VCaP (cell line): Measurements from ENCODE around the gene XYLT1.

Source experiments
- H3K27ac ChIP-seq: fragments of 450-650 bp; 2 replicates; pipeline ENCODE4 v1.5.1; 2017
- CTCF ChIP-seq: fragments of 450-650 bp; conservative IDR thresholded peaks from 2 replicates; pipeline ENCODE4 v1.5.1; 2017; ENCODE audit warnings: mild to moderate bottlenecking, moderate library complexity

The XYLT1 gene

GRCh38 chr16:17080105-17080504, 390.7 kb downstream of the XYLT1 start:
- no peak overlapping the region for H3K27ac ChIP-seq
- TF ChIP-seq CTCF: no peak

- H3K27ac ChIP-seq: no peak overlapping the region
- no peak for TF ChIP-seq CTCF
These were observed 391.7 kb downstream of the XYLT1 start for GRCh38 chr16:17078931-17079631.

- H3K27ac ChIP-seq: no peak overlapping the region
- TF ChIP-seq CTCF: no peak
These were observed 393.8 kb downstream of the XYLT1 start for GRCh38 chr16:17076818-17077498.

GRCh38 chr16:17076092-17076754, 394.5 kb downstream of the XYLT1 start:
- no peak for TF ChIP-seq CTCF

GRCh38 chr16:17072104-17072503, 398.7 kb downstream of the XYLT1 start:
- TF ChIP-seq CTCF: no peak
- H3K27ac ChIP-seq: no peak overlapping the region

More at GRCh38 chr16:17076092-17076754, 394.5 kb downstream of the XYLT1 start:
- H3K27ac ChIP-seq: no peak overlapping the region

GRCh38 chr16:17070882-17071592, 399.7 kb downstream of the XYLT1 start:
- TF ChIP-seq CTCF: no peak
- H3K27ac ChIP-seq: no peak overlapping the region

GRCh38 chr16:17069681-17070080, 401.1 kb downstream of the XYLT1 start:
- no peak overlapping the region for H3K27ac ChIP-seq
- no peak for TF ChIP-seq CTCF
